HepG2 (cell line): ENCODE data around the gene TBC1D5. TPM values are rescaled to one million over a fixed set of nuclear protein-coding genes. Genes with fewer than 3 reads are reported as not detected.

Experiments
- AHDC1 ChIP-seq: sonication (generic); formaldehyde crosslinking; IDR thresholded peaks from 2 replicates; pipeline ENCODE4 v1.5.1; 2020; ENCODE audit warnings: mild to moderate bottlenecking, missing genetic modification reagents, borderline replicate concordance
- ARID5B ChIP-seq: IDR thresholded peaks from 2 replicates; pipeline ENCODE4 v1.4.0; 2020; ENCODE audit warnings: mild to moderate bottlenecking, missing genetic modification reagents
- CHCHD3 ChIP-seq: sonication (generic); formaldehyde crosslinking; IDR thresholded peaks from 2 replicates; pipeline ENCODE4 v1.8.0; 2022; ENCODE audit warnings: mild to moderate bottlenecking, missing genetic modification reagents, moderate library complexity
- FOXK1 ChIP-seq: sonication (generic); formaldehyde crosslinking; IDR thresholded peaks from 2 replicates; pipeline ENCODE4 v1.4.0; 2020; ENCODE audit warnings: low read depth, missing genetic modification reagents, borderline replicate concordance
- HMGXB3 ChIP-seq: sonication (generic); formaldehyde crosslinking; IDR thresholded peaks from 2 replicates; pipeline ENCODE4 v1.4.0; 2020; ENCODE audit warnings: missing genetic modification reagents, borderline replicate concordance
- JUN ChIP-seq: sonication (generic); formaldehyde crosslinking; IDR thresholded peaks from 2 replicates; pipeline ENCODE4 v1.4.0; 2020; ENCODE audit warnings: mild to moderate bottlenecking, missing genetic modification reagents
- PAXIP1 ChIP-seq: sonication (generic); formaldehyde crosslinking; conservative IDR thresholded peaks from 2 replicates; pipeline ENCODE4 v1.4.0; 2020; ENCODE audit warnings: mild to moderate bottlenecking, missing genetic modification reagents, moderate library complexity
- PBX2 ChIP-seq: IDR thresholded peaks from 2 replicates; pipeline ENCODE4 v1.6.1; 2016; ENCODE audit warnings: control low read depth
- TRIM24 ChIP-seq: sonication (generic); formaldehyde crosslinking; IDR thresholded peaks from 2 replicates; pipeline ENCODE4 v1.8.0; 2022; ENCODE audit warnings: mild to moderate bottlenecking, missing genetic modification reagents
- ZNF230 ChIP-seq: sonication (generic); formaldehyde crosslinking; IDR thresholded peaks from 2 replicates; pipeline ENCODE4 v1.4.0; 2020; ENCODE audit warnings: mild to moderate bottlenecking, missing genetic modification reagents
- polyA plus RNA-seq, 8 experiments: library from polyadenylated mRNA; depleted of rRNA in 3 of 8; stranded (reverse) in 7 of 8; unstranded in 1 of 8; fragments of >200 nt; fragmentation: Illumina TruSeq in 4 of 8; extraction: Trizol in 4 of 8; gene quantifications; 2 replicates each; pipeline versions ENCODE4 v1.2.1 to v1.2.3, GENCODE V29; 2011 to 2016; ENCODE audit warnings: low read depth in 4 of 8, missing spikeins in 1 of 8, mixed read lengths in 1 of 8; ENCODE audit not compliant: insufficient read depth in 1 of 8
- total RNA-seq, 5 experiments: library from RNA; depleted of rRNA; stranded (reverse); fragments of >200 nt; fragmentation: Illumina TruSeq; extraction: Trizol; gene quantifications; 2 replicates each; pipeline ENCODE4 v1.2.3, GENCODE V29; 2016; ENCODE audit warnings: low read depth in 1 of 5

TBC1D5 gene
- total and polyA plus RNA-seq, 2 of the 13 experiments (the other 11 are each of a cell fraction or from before 2014, with no cell fraction given), result 19.2 to 33.3 TPM

GRCh38 chr3:17420668-17421067 lies 321.8 kb downstream of the TBC1D5 start (continued):
- TF ChIP-seq AHDC1 (CRISPR knock-in tag) (peak; percentile 94; the same call in 1 of the 2 replicates), JUN (CRISPR knock-in tag) (no peak), PAXIP1 (peak; percentile 81), PBX2 (CRISPR knock-in tag) (peak; percentile 47; the same call in 1 of the 2 replicates), ZNF230 (CRISPR knock-in tag) (no peak), ARID5B (CRISPR knock-in tag) (peak; percentile 88), TRIM24 (CRISPR knock-in tag) (no peak), CHCHD3 (CRISPR knock-in tag) (no peak), HMGXB3 (CRISPR knock-in tag) (no peak), FOXK1 (CRISPR knock-in tag) (peak; percentile 83; the same call in 1 of the 2 replicates)
